Psoas muscle (tissue), 8 donors: ENCODE results near the gene ABCA12. TPM values are rescaled to one million over a fixed set of nuclear protein-coding genes. Genes with fewer than 3 reads are reported as not detected.

Experiments used
- ATAC-seq, 4 donors: fragments of 200-7000 bp; cut with Tn5 transposase; one replicate each; pipeline ENCODE4 v1.9.1; 2020; ENCODE audit warnings: moderate library complexity in 3 of 4, mild to moderate bottlenecking in 2 of 4
- DNase-seq, 2 donors: peaks; one replicate each; pipeline ENCODE4 v3.0.0-alpha.2; 2020
- H3K27ac ChIP-seq: fragments of 200-600 bp; one replicate; pipeline ENCODE4 v1.8.0; 2022
- H3K27me3 ChIP-seq, 3 donors: fragments of 200-600 bp in 1 of 3; one replicate each; pipeline versions ENCODE4 v1.6.1 to v1.8.0; 2013 to 2022; ENCODE audit warnings: low read length in 2 of 3, mild to moderate bottlenecking in 2 of 3, moderate library complexity in 1 of 3; ENCODE audit not compliant: insufficient read depth in 3 of 3
- H3K36me3 ChIP-seq, 2 donors: fragments of 200-600 bp in 1 of 2; one replicate each; pipeline versions ENCODE4 v1.6.1 to v1.8.0; 2013 to 2022; ENCODE audit warnings: low read depth in 1 of 2, mild to moderate bottlenecking in 1 of 2, moderate library complexity in 1 of 2; ENCODE audit not compliant: insufficient read depth in 1 of 2
- H3K4me1 ChIP-seq: fragments of 200-600 bp; one replicate; pipeline ENCODE4 v1.8.0; 2022
- H3K4me3 ChIP-seq: fragments of 200-600 bp; one replicate; pipeline ENCODE4 v1.8.0; 2022; ENCODE audit warnings: mild to moderate bottlenecking
- H3K9me3 ChIP-seq: fragments of 200-600 bp; one replicate; pipeline ENCODE4 v1.8.0; 2022
- CTCF ChIP-seq: fragments of 200-600 bp; IDR thresholded peaks from one replicate; pipeline ENCODE4 v1.8.0; 2022; ENCODE audit warnings: antibody characterized with exemption
- WGBS, 3 donors: extraction: QIAGEN DNeasy Blood & Tissue Kit; methylation state at CpG; one replicate each; pipeline versions ENCODE4 v1.1.6 to v1.1.7; 2013; 5-methylcytosine and 5-hydroxymethylcytosine counted together
- intact Hi-C, 2 donors: fragments of 100-400 bp; cut with DNase I; formaldehyde crosslinking; loops; one replicate each; pipeline versions ENCODE4 v1.11.0 to v1.14.2; 2022
- polyA plus RNA-seq, 3 donors: library from polyadenylated mRNA; stranded (reverse); fragments of 200-250 nt; gene quantifications; one replicate each; pipeline ENCODE4 v1.2.3, GENCODE V29; 2013
- total RNA-seq, 4 donors: library from RNA; stranded (reverse); fragmentation: NEBNext Ultra II Directional in 2 of 4; extraction: Animal tissue kit (Norgen Biotek cat#: 25700) in 2 of 4; gene quantifications; one replicate each; pipeline versions ENCODE4 v1.2.1 to v1.2.4, GENCODE V29; 2021 to 2023
- donor health status: healthy with polysubstance abuse.
- donor health status: DM: no; HTN: no; CAD: no; lungs with moderate emphysema.
- donor health status: Bipolar disorder and iron deficiency.
- donor health status: healthy.
- donor health status: DM: yes; HTN: yes; CAD: no.
- donor health status: DM: no; HTN: no; CAD: no.
- donor health status: DM: no; HTN: no; CAD: no.
- donor health status: DM: yes; HTN: yes; CAD: no.

Gene ABCA12
- total and polyA plus RNA-seq, 7 donors: not detected

DNA sequence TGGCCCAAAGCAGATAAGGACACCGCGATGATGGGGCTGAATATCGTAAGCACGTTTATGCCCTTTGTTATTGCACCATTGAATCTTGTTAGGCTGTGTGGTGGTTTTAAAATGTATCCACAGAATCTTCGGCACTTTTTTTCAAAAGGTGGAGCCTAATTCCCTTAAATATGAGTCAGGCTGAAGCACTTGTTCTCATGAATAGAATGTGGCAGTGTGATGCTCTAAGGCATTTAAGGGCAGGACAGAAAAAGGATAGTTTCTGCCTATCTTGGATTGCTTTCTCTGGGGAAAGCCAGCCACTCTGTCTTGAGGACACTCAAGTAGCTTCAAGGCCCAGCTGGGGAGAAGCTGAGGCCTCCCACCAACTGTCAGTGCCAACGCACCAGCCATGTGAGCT is 39.6 kb downstream of the ABCA12 start:
- H3K27ac ChIP-seq: no peak overlapping the region
- ATAC-seq (no peak), DNase-seq (no peak)
- no peaks in the 10 kb centered on the region for H3K36me3 ChIP-seq
- no peaks in the 10 kb centered on the region for H3K9me3 ChIP-seq
- TF ChIP-seq CTCF: no peak
- WGBS, 3 donors: 91 to 93% (median 92%) methylated on average over 6 of the region's 6 CpGs
- H3K4me1 ChIP-seq: no peaks in the 10 kb centered on the region
- no peak overlapping the region for H3K4me3 ChIP-seq
- no peaks in the 10 kb centered on the region for H3K27me3 ChIP-seq
- intact Hi-C loops: no loop called here

- Histone ChIP-seq H3K27ac (no peak overlapping the region), H3K27me3 (no peaks in the 10 kb centered on the region), H3K36me3 (no peaks in the 10 kb centered on the region), H3K4me3 (no peak overlapping the region), H3K9me3 (no peaks in the 10 kb centered on the region), H3K4me1 (no peaks in the 10 kb centered on the region)
- DNase-seq: no peak
- TF ChIP-seq CTCF: no peak
- ATAC-seq: no peak
- 78 to 82% (median 79%) methylated on average over 5 of the region's 5 CpGs for WGBS, 3 donors
- intact Hi-C loops: no loop called here
Measured at GRCh38 chr2:215084080-215084479, 54.3 kb downstream of the ABCA12 start.

GRCh38 chr2:215083146-215083545 is 55.3 kb downstream of the ABCA12 start:
- Histone ChIP-seq H3K4me3 (no peak overlapping the region), H3K36me3 (no peaks in the 10 kb centered on the region), H3K9me3 (no peaks in the 10 kb centered on the region), H3K4me1 (no peaks in the 10 kb centered on the region), H3K27ac (no peak overlapping the region), H3K27me3 (no peaks in the 10 kb centered on the region)
- DNase-seq: no peak
- intact Hi-C loops: no loop called here
- no peak for ATAC-seq
- no peak for TF ChIP-seq CTCF
- 84 to 88% (median 84%) methylated on average over 4 of the region's 4 CpGs for WGBS, 3 donors

GRCh38 chr2:215082446-215082845 is 56.0 kb downstream of the ABCA12 start:
- no peaks in the 10 kb centered on the region for H3K4me1 ChIP-seq
- ATAC-seq: no peak

More at GRCh38 chr2:215082446-215082845, 56.0 kb downstream of the ABCA12 start:
- H3K9me3 ChIP-seq: no peaks in the 10 kb centered on the region
- H3K27ac ChIP-seq: no peak overlapping the region
- no peaks in the 10 kb centered on the region for H3K36me3 ChIP-seq
- intact Hi-C loops: no loop called here
- no peak for TF ChIP-seq CTCF
- no peak overlapping the region for H3K4me3 ChIP-seq
- no peaks in the 10 kb centered on the region for H3K27me3 ChIP-seq
- DNase-seq: no peak
